VCaP (cell line): ENCODE data around the gene RPP25L.

Experiments
- H3K27ac ChIP-seq: fragments of 450-650 bp; 2 replicates; pipeline ENCODE4 v1.5.1; 2017
- CTCF ChIP-seq: fragments of 450-650 bp; conservative IDR thresholded peaks from 2 replicates; pipeline ENCODE4 v1.5.1; 2017; ENCODE audit warnings: mild to moderate bottlenecking, moderate library complexity

The RPP25L gene

GRCh38 chr9:34603610-34604231 lies 8.2 kb downstream of the RPP25L start:
- H3K27ac ChIP-seq, result no peak overlapping the region
- TF ChIP-seq CTCF, result peak; percentile 93

- no peak for TF ChIP-seq CTCF
- H3K27ac ChIP-seq, result no peak overlapping the region
Measured at GRCh38 chr9:34601937-34602573, 9.8 kb downstream of the RPP25L start.

GRCh38 chr9:34600908-34601307 lies 11.0 kb downstream of the RPP25L start:
- H3K27ac ChIP-seq, result no peak overlapping the region
- no peak for TF ChIP-seq CTCF

GRCh38 chr9:34599546-34599945 lies 12.4 kb downstream of the RPP25L start:
- no peak overlapping the region for H3K27ac ChIP-seq
- no peak for TF ChIP-seq CTCF

GRCh38 chr9:34594177-34594576 lies 17.7 kb downstream of the RPP25L start:
- H3K27ac ChIP-seq, result no peak overlapping the region
- no peak for TF ChIP-seq CTCF

GRCh38 chr9:34592895-34593601 lies 18.8 kb downstream of the RPP25L start:
- TF ChIP-seq CTCF, result no peak

GRCh38 chr9:34591917-34592866 lies 19.7 kb downstream of the RPP25L start:
- TF ChIP-seq CTCF, result no peak; the same call in none of the 2 replicates
- H3K27ac ChIP-seq, result no peak overlapping the region

More at GRCh38 chr9:34592895-34593601, 18.8 kb downstream of the RPP25L start:
- no peak overlapping the region for H3K27ac ChIP-seq
